Endothelial cell of umbilical vein (primary cell): Measurements from ENCODE around the gene IPO4. TPM values are rescaled to one million over a fixed set of nuclear protein-coding genes. Genes with fewer than 3 reads are reported as not detected.

Source experiments
- BruUV-seq: library from RNA; stranded (reverse); fragments of 400-500 nt; replicated peaks from 2 replicates; lab custom pipeline; 2021; lab: Mats Ljungman, UMichigan
- CTCF ChIA-PET: fragments of 300-600, 350-600 bp; sonication (Branson Sonifier 250); formaldehyde crosslinking; loops from one replicate; lab custom pipeline; 2021; ENCODE audit warnings: antibody characterized with exemption, inconsistent platforms; lab: Charles Lee
- POLR2A ChIA-PET: fragments of 300-600, 350-600 bp; sonication (Branson Sonifier 250); formaldehyde crosslinking; loops from one replicate; lab custom pipeline; 2021; ENCODE audit warnings: antibody characterized with exemption, inconsistent platforms; lab: Charles Lee
- DNase-seq: peaks from one replicate; pipeline ENCODE4 v3.0.0-alpha.2; 2011; ENCODE audit warnings: low read depth, low spot score
- FAIRE-seq: peaks from 2 replicates; lab custom pipeline; 2011; peaks lifted over from hg19 to GRCh38; lab: Jason Lieb, UNC
- H2AFZ ChIP-seq: 2 replicates; pipeline ENCODE4 v1.6.0; 2012; ENCODE audit warnings: low read depth, low read length, control low read depth, inconsistent platforms
- H3K27ac ChIP-seq: 2 replicates; pipeline ENCODE4 v1.5.1; 2011; ENCODE audit warnings: low read depth, mild to moderate bottlenecking, control low read depth, low read length, moderate library complexity; ENCODE audit not compliant: insufficient read depth
- H3K27me3 ChIP-seq, 2 experiments: 2 replicates each; pipeline versions ENCODE4 v1.6.0 to v1.6.1; 2011; ENCODE audit warnings: low read length in 2 of 2, mixed read lengths in 1 of 2; ENCODE audit not compliant: control insufficient read depth in 2 of 2, insufficient read depth in 2 of 2
- H3K36me3 ChIP-seq, 2 experiments: 2 replicates in 1 of 2; 3 replicates in 1 of 2; pipeline ENCODE4 v1.5.1; 2011; ENCODE audit warnings: low read length in 2 of 2, mild to moderate bottlenecking in 1 of 2, moderate library complexity in 1 of 2; ENCODE audit not compliant: control insufficient read depth in 2 of 2, insufficient read depth in 2 of 2; ENCODE audit errors: extremely low read depth in 1 of 2
- H3K4me1 ChIP-seq: 3 replicates; pipeline ENCODE4 v1.5.1; 2011; ENCODE audit warnings: mild to moderate bottlenecking, low read length; ENCODE audit not compliant: control insufficient read depth, insufficient read depth; ENCODE audit errors: extremely low read depth
- H3K4me2 ChIP-seq: 2 replicates; pipeline ENCODE4 v1.6.1; 2011; ENCODE audit warnings: low read length, control low read depth, mixed read lengths; ENCODE audit not compliant: insufficient read depth
- H3K4me3 ChIP-seq, 3 experiments: fragments of 200-600 bp in 1 of 3; sonication (generic), shearing (Covaris generic) in 1 of 3; replicated peaks in 1 of 3; 2 replicates each; pipeline ENCODE4 v1.5.1; 2011 to 2016; ENCODE audit warnings: control low read depth in 3 of 3, low read length in 3 of 3, mild to moderate bottlenecking in 2 of 3, inconsistent platforms in 1 of 3, low read depth in 1 of 3, moderate library complexity in 1 of 3; ENCODE audit not compliant: insufficient read depth in 1 of 3
- H3K79me2 ChIP-seq: 2 replicates; pipeline ENCODE4 v1.6.0; 2012; ENCODE audit warnings: low read length, inconsistent platforms; ENCODE audit not compliant: control insufficient read depth, insufficient read depth
- H3K9ac ChIP-seq: replicated peaks from 2 replicates; pipeline ENCODE3; 2011; ENCODE audit warnings: low read length, control low read depth; ENCODE audit not compliant: insufficient read depth; ENCODE audit errors: extremely low read depth
- H3K9me1 ChIP-seq: replicated peaks from 3 replicates; pipeline ENCODE4 v1.6.0; 2011; ENCODE audit warnings: mild to moderate bottlenecking, low read length; ENCODE audit not compliant: control insufficient read depth, insufficient read depth; ENCODE audit errors: extremely low read depth
- H3K9me3 ChIP-seq: replicated peaks from 2 replicates; pipeline ENCODE4 v1.5.1; 2012; ENCODE audit warnings: low read length, inconsistent platforms; ENCODE audit not compliant: control insufficient read depth, insufficient read depth
- H4K20me1 ChIP-seq: replicated peaks from 2 replicates; pipeline ENCODE3; 2011; ENCODE audit warnings: mild to moderate bottlenecking, low read length; ENCODE audit not compliant: control insufficient read depth, insufficient read depth; ENCODE audit errors: extremely low read depth
- CTCF ChIP-seq, 2 donors: IDR thresholded peaks; 1 replicate in 1 of 2; 2 replicates in 1 of 2; pipeline ENCODE4 v1.5.1; 2011; ENCODE audit warnings: low read length in 2 of 2, mild to moderate bottlenecking in 2 of 2, moderate library complexity in 2 of 2, control low read depth in 1 of 2, inconsistent platforms in 1 of 2, low read depth in 1 of 2; ENCODE audit not compliant: insufficient read depth in 1 of 2; ENCODE audit errors: extremely low read depth in 1 of 2
- EZH2 ChIP-seq: IDR thresholded peaks from 2 replicates; pipeline ENCODE4 v1.6.1; 2012; ENCODE audit warnings: borderline replicate concordance, low read depth, mild to moderate bottlenecking, moderate library complexity, low read length, inconsistent platforms; ENCODE audit not compliant: severe bottlenecking
- FOS ChIP-seq: IDR thresholded peaks from 2 replicates; pipeline ENCODE4 v1.6.1; 2011; ENCODE audit warnings: mild to moderate bottlenecking, low read length, moderate library complexity, borderline replicate concordance; ENCODE audit not compliant: insufficient read depth
- GATA2 ChIP-seq: IDR thresholded peaks from 2 replicates; pipeline ENCODE4 v1.7.0; 2011; ENCODE audit warnings: low read depth, mild to moderate bottlenecking, moderate library complexity, mixed read lengths, low read length; ENCODE audit not compliant: insufficient read length, insufficient read depth
- JUN ChIP-seq: IDR thresholded peaks from 2 replicates; pipeline ENCODE4 v1.6.1; 2011; ENCODE audit warnings: borderline replicate concordance, low read depth; ENCODE audit not compliant: insufficient read length, insufficient read depth
- MAX ChIP-seq: IDR thresholded peaks from 2 replicates; pipeline ENCODE4 v1.6.1; 2011; ENCODE audit not compliant: insufficient read depth, insufficient read length
- MYC ChIP-seq: IDR thresholded peaks from one replicate; pipeline ENCODE4 v1.6.1; 2011; ENCODE audit warnings: mild to moderate bottlenecking, low read depth, low read length
- POLR2A ChIP-seq: IDR thresholded peaks from 2 replicates; pipeline ENCODE4 v1.6.1; 2012; ENCODE audit warnings: low read depth, mild to moderate bottlenecking, control low read depth, low read length
- POLR2AphosphoS5 ChIP-seq: IDR thresholded peaks from 2 replicates; pipeline ENCODE4 v1.6.1; 2012; ENCODE audit warnings: low read depth, mild to moderate bottlenecking, control low read depth, low read length, moderate library complexity; ENCODE audit not compliant: insufficient read depth
- dilution Hi-C: fragments of 300-500 bp; cut with MboI; formaldehyde crosslinking; loops from one replicate; pipeline ENCODE4 v1.15.0; 2019; ENCODE audit warnings: low sequenced_read_pairs; ENCODE audit not compliant: extremely low pct_ligation_motif_present
- intact Hi-C: fragments of 100-400 bp; cut with micrococcal nuclease; formaldehyde crosslinking; loops from one replicate; pipeline ENCODE4 v1.10.0; 2022
- polyA plus RNA-seq, 4 experiments: library from polyadenylated mRNA; depleted of rRNA in 3 of 4; stranded (reverse) in 3 of 4; unstranded in 1 of 4; fragments of >200 nt; gene quantifications; 2 replicates each; pipeline versions ENCODE4 v1.2.1 to v1.2.3, GENCODE V29; 2011 to 2012; ENCODE audit warnings: missing spikeins in 1 of 4
- total RNA-seq: library from RNA; stranded (reverse); gene quantifications from 2 replicates; pipeline ENCODE4 v1.2.3, GENCODE V29; 2021

Gene IPO4
- total and polyA plus RNA-seq, 2 donors (not counting 3 experiments of a cell fraction or from before 2014, with no cell fraction given): 24.6 to 66.5 TPM

GRCh38 chr14:24146978-24147760 is 41.4 kb downstream of the IPO4 start, which contains the start of gene RNF31:
TSS of gene RNF31 (plus strand) at chr14:24147498. CDS start at chr14:24147699, 201 bp downstream.
- H3K36me3 ChIP-seq: peaks cover 0 to 25% of the 10 kb centered on the region in 2 experiments
- peak within 1 kb of the TSS; percentile 72 for H3K9ac ChIP-seq
- H3K9me3 ChIP-seq: no peaks in the 10 kb centered on the region
- H3K27ac ChIP-seq: peak within 1 kb of the TSS; percentile 52
- DNase-seq: peak; percentile 97
- H4K20me1 ChIP-seq: no peaks in the 10 kb centered on the region
- peak; percentile 100 for FAIRE-seq
- peaks cover 25% of the 10 kb centered on the region for H3K79me2 ChIP-seq
- intact Hi-C loops: loop anchor here (1.0 to 5.0 kb wide), 8 partner anchors 11 to 285 kb away; partner anchors contain the start of genes CHMP4A, DCAF11, DHRS1 and IPO4
- no TSS peak for BruUV-seq
- no peaks in the 10 kb centered on the region for H3K27me3 ChIP-seq
- TF ChIP-seq GATA2: no peak
- peak; percentile 67 for TF ChIP-seq POLR2AphosphoS5
- peak; percentile 75 for TF ChIP-seq POLR2A
- no peak for TF ChIP-seq CTCF (IDR thresholded peaks at IDR 0.05; ENCODE audit: extremely low read depth in 1 of 2, insufficient read depth in 1 of 2, low read depth in 1 of 2, low read length in 2 of 2)
- TF ChIP-seq JUN: no peak
- TF ChIP-seq FOS: no peak
- TF ChIP-seq MAX: no peak
- no peak for TF ChIP-seq EZH2
- no peak for TF ChIP-seq MYC
- H3K9me1 ChIP-seq: no peaks in the 10 kb centered on the region
- peak within 1 kb of the TSS; percentile 59 to 86 (median 79) for H3K4me3 ChIP-seq
- dilution Hi-C loops: no loop called here
- H2AFZ ChIP-seq: peak within 1 kb of the TSS; percentile 91
- ChIA-PET CTCF (interaction anchor here (0.7 to 7.8 kb wide), 11 partner anchors 11 to 187 kb away, joined by 3 to 63 read pairs (median 4); partner anchors contain the start of genes CIDEB, IRF9, PSME1 and TINF2), POLR2A (interaction anchor here (1.0 to 2.0 kb wide), 6 partner anchors 10 to 66 kb away, joined by 3 to 13 read pairs (median 5); partner anchors contain the start of genes CHMP4A, DCAF11, NRL and PSME1)
- peaks cover 17% of the 10 kb centered on the region for H3K4me1 ChIP-seq
- H3K4me2 ChIP-seq: peak within 1 kb of the TSS; percentile 95
